Measurements from ENCODE around the gene RMRP.

Gene RMRP

GRCh38 chr9:35657546-35658136 is at the start of gene RMRP:
Gene RMRP (minus strand): TSS chr9:35658019.
- peak within 1 kb of the TSS; percentile 89 for H3K4me3 Mint-ChIP-seq
- H3K27ac Mint-ChIP-seq: peak within 1 kb of the TSS; percentile 99
- DNase-seq (ENCODE audit: low spot score): peak; percentile 97
- H3K9me3 Mint-ChIP-seq: no peaks in the 10 kb centered on the region
- H3K4me1 Mint-ChIP-seq (ENCODE audit: low read depth): peaks cover 57% of the 10 kb centered on the region
- peaks cover 6% of the 10 kb centered on the region for H3K27me3 Mint-ChIP-seq (ENCODE audit: low read depth)
- H3K36me3 Mint-ChIP-seq (ENCODE audit: low read depth): peaks cover 35% of the 10 kb centered on the region

DNA sequence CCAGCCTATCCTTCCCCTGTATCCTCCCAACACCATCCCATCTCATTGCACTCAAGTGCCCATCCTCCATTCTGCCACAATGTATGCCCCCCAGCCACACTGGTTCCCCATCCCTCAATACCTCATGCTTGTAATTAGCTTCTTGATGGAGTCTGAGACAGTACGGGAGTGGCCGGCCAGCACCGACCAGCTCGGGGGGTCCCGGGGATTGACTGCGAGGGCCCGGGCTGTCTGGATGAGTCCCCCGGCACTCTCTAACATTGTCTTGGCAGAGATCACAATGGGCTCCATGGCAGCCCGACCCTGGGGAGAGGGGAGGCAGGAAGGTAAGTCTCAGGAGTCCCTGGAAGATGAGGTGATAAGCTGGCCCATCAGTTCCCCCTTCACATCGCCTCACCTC is 49.1 kb upstream of the RMRP start:
- Mint-ChIP-seq H3K9me3 (no peaks in the 10 kb centered on the region), H3K27ac (no peak overlapping the region), H3K4me1 (ENCODE audit: low read depth) (no peaks in the 10 kb centered on the region), H3K27me3 (ENCODE audit: low read depth) (no peaks in the 10 kb centered on the region), H3K4me3 (no peak overlapping the region), H3K36me3 (ENCODE audit: low read depth) (peaks cover 77% of the 10 kb centered on the region)
- no peak for DNase-seq (ENCODE audit: low spot score)

- H3K9me3 Mint-ChIP-seq: no peaks in the 10 kb centered on the region
- H3K27me3 Mint-ChIP-seq (ENCODE audit: low read depth): no peaks in the 10 kb centered on the region
- H3K36me3 Mint-ChIP-seq (ENCODE audit: low read depth): peaks cover 67% of the 10 kb centered on the region
These were observed 48.1 kb upstream of the RMRP start for GRCh38 chr9:35705836-35706430.

GRCh38 chr9:35705372-35705771 is 47.6 kb upstream of the RMRP start:
- Mint-ChIP-seq H3K9me3 (no peaks in the 10 kb centered on the region), H3K4me3 (no peak overlapping the region), H3K27me3 (ENCODE audit: low read depth) (no peaks in the 10 kb centered on the region), H3K36me3 (ENCODE audit: low read depth) (peaks cover 61% of the 10 kb centered on the region), H3K4me1 (ENCODE audit: low read depth) (no peaks in the 10 kb centered on the region), H3K27ac (no peak overlapping the region)
- no peak for DNase-seq (ENCODE audit: low spot score)

More at GRCh38 chr9:35705836-35706430, 48.1 kb upstream of the RMRP start:
- Mint-ChIP-seq H3K4me3 (no peak overlapping the region), H3K4me1 (ENCODE audit: low read depth) (no peaks in the 10 kb centered on the region), H3K27ac (no peak overlapping the region)
- no peak for DNase-seq (ENCODE audit: low spot score)

- DNase-seq (ENCODE audit: low spot score): no peak
- H3K36me3 Mint-ChIP-seq (ENCODE audit: low read depth): peaks cover 55% of the 10 kb centered on the region
- H3K27me3 Mint-ChIP-seq (ENCODE audit: low read depth): no peaks in the 10 kb centered on the region
- no peak overlapping the region for H3K4me3 Mint-ChIP-seq
- no peak overlapping the region for H3K27ac Mint-ChIP-seq
- H3K9me3 Mint-ChIP-seq: no peaks in the 10 kb centered on the region
- H3K4me1 Mint-ChIP-seq (ENCODE audit: low read depth): no peaks in the 10 kb centered on the region
These were observed 46.3 kb upstream of the RMRP start for GRCh38 chr9:35703906-35704672.

DNA sequence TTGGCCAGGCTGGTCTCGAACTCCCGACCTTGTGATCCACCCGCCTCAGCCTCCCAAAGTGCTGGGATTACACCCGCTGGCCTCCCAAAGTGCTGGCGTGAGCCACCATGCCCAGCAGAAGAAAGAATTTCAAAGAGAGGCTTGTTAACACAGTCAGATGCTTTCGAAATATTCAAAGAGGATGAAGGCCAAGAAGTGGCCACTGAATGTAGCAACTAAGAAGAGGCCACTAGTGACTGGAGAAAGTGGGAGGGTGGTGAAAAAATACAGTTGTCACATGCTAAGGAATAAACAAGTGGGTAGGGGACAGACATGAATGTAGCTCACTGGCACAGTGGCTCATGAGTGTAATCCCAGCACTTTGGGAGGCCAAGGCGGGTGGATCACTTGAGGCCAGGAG is 44.9 kb upstream of the RMRP start:
- Mint-ChIP-seq H3K4me1 (ENCODE audit: low read depth) (no peaks in the 10 kb centered on the region), H3K27me3 (ENCODE audit: low read depth) (no peaks in the 10 kb centered on the region), H3K36me3 (ENCODE audit: low read depth) (peaks cover 45% of the 10 kb centered on the region), H3K27ac (no peak overlapping the region), H3K4me3 (no peak overlapping the region), H3K9me3 (no peaks in the 10 kb centered on the region)
- no peak for DNase-seq (ENCODE audit: low spot score)

- Mint-ChIP-seq H3K27ac (no peak overlapping the region), H3K27me3 (ENCODE audit: low read depth) (no peaks in the 10 kb centered on the region), H3K36me3 (ENCODE audit: low read depth) (peaks cover 48% of the 10 kb centered on the region), H3K9me3 (no peaks in the 10 kb centered on the region), H3K4me3 (no peak overlapping the region), H3K4me1 (ENCODE audit: low read depth) (no peaks in the 10 kb centered on the region)
- DNase-seq (ENCODE audit: low spot score): no peak
These were observed 43.1 kb upstream of the RMRP start for GRCh38 chr9:35700942-35701341.

DNA sequence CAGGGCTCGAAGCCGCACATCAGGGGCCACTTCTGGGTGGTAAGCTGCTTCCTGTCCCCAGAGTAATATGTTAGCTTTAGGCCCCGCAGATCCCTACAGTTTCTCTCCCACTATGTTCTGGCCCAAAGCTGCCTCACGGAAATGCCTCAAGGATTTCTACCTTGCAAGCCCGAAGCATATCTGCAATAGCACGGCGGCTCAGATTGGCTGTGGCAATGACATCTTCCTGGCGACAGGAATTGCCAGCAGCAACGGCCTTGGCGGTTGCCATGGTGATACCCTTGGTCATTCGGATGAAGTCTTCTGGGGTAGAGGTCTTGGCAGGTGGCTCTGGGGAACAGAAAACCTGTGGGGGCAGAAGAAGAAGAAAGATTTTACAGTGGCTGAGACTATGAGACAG is 42.2 kb upstream of the RMRP start:
- H3K27ac Mint-ChIP-seq: no peak overlapping the region
- peaks cover 43% of the 10 kb centered on the region for H3K36me3 Mint-ChIP-seq (ENCODE audit: low read depth)
- H3K4me1 Mint-ChIP-seq (ENCODE audit: low read depth): no peaks in the 10 kb centered on the region
- H3K4me3 Mint-ChIP-seq: no peak overlapping the region
- no peaks in the 10 kb centered on the region for H3K9me3 Mint-ChIP-seq
- no peaks in the 10 kb centered on the region for H3K27me3 Mint-ChIP-seq (ENCODE audit: low read depth)
- no peak for DNase-seq (ENCODE audit: low spot score)

DNA sequence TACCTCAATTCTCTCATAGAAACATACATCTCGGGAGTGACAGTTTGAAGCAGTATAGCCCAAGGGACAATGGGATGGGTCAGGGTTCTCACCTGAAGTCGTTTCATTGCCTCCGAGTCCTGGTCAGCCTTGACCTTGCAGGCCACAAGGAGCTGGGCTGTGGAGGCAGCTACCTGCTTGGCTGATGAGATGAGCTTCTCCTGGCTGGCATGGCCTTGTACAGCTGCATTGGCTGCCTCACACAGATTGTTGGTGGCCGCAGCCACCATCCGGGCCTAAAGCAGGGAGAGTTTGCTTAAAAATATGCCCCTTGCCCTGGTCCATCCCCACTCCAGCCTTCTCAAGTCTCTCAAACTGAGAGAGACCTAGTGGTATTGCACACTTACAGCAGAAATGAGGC is 40.4 kb upstream of the RMRP start:
- H3K4me3 Mint-ChIP-seq: no peak overlapping the region
- peaks cover 27% of the 10 kb centered on the region for H3K36me3 Mint-ChIP-seq (ENCODE audit: low read depth)
- no peaks in the 10 kb centered on the region for H3K4me1 Mint-ChIP-seq (ENCODE audit: low read depth)
- H3K27me3 Mint-ChIP-seq (ENCODE audit: low read depth): no peaks in the 10 kb centered on the region
- H3K27ac Mint-ChIP-seq: no peak overlapping the region
- H3K9me3 Mint-ChIP-seq: no peaks in the 10 kb centered on the region
- DNase-seq (ENCODE audit: low spot score): no peak

DNA sequence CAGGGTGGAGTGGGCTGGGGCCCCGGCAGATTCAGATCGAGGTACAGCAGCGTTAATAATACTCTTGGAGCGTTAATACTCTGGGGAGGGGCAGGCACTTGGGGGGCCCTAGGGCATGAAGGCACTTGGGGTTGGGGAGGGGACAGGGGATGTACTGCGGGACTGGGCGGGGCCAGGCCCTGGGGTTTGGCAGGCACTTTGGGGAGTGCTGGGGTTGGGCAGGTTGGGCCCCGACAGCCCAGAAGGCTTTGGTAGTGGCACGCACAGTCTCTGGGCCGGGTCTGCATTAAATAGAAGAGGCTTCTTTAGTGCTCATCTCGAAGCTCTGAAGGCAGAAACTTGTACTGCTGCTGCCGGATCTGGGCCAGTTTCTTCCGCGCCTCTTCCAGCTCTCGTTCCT is 39.7 kb upstream of the RMRP start:
- Mint-ChIP-seq H3K4me3 (no peak overlapping the region), H3K36me3 (ENCODE audit: low read depth) (peaks cover 20% of the 10 kb centered on the region), H3K27me3 (ENCODE audit: low read depth) (no peaks in the 10 kb centered on the region), H3K4me1 (ENCODE audit: low read depth) (no peaks in the 10 kb centered on the region), H3K9me3 (no peaks in the 10 kb centered on the region), H3K27ac (no peak overlapping the region)
- DNase-seq (ENCODE audit: low spot score): no peak

- Mint-ChIP-seq H3K9me3 (no peaks in the 10 kb centered on the region), H3K27me3 (ENCODE audit: low read depth) (no peaks in the 10 kb centered on the region), H3K27ac (no peak overlapping the region), H3K4me3 (no peak overlapping the region), H3K36me3 (ENCODE audit: low read depth) (peaks cover 20% of the 10 kb centered on the region), H3K4me1 (ENCODE audit: low read depth) (no peaks in the 10 kb centered on the region)
- peak; percentile 44 for DNase-seq (ENCODE audit: low spot score)
These were observed 38.8 kb upstream of the RMRP start for GRCh38 chr9:35696520-35697215.

- peaks cover 4% of the 10 kb centered on the region for H3K4me1 Mint-ChIP-seq (ENCODE audit: low read depth)
- H3K9me3 Mint-ChIP-seq: no peaks in the 10 kb centered on the region
- DNase-seq (ENCODE audit: low spot score): no peak
- H3K27me3 Mint-ChIP-seq (ENCODE audit: low read depth): no peaks in the 10 kb centered on the region
- no peak overlapping the region for H3K4me3 Mint-ChIP-seq
- no peak overlapping the region for H3K27ac Mint-ChIP-seq
- H3K36me3 Mint-ChIP-seq (ENCODE audit: low read depth): peaks cover 20% of the 10 kb centered on the region
These were observed 38.2 kb upstream of the RMRP start for GRCh38 chr9:35695943-35696401.

DNA sequence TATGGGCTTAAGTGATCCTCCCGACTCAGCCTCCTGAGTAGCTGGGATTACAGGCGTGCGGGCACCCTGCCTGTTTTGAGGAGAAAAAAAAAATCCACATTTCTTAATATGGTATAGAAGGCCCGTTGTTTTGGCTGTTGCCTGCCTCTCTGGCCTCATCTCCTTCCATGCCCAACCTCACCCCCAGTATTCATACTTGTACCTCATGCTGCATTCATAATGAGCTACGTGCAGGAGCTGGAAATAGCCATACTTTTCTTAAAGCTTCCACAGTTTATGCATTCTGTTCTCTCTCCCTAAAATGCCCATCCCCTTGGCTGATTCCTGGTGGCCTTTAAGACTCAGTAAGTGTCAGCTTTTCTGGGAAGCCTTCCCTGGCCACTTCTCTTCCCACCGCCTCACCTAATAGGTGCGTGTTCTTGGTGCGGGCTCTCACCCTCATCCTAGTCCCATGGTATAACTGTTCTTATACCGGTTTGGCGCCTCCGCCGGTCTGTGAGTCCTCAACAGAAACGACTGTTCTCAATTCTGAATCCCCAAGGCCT is 34.0 kb upstream of the RMRP start:
- peaks cover 13% of the 10 kb centered on the region for H3K4me1 Mint-ChIP-seq (ENCODE audit: low read depth)
- no peaks in the 10 kb centered on the region for H3K9me3 Mint-ChIP-seq
- DNase-seq (ENCODE audit: low spot score): no peak
- H3K36me3 Mint-ChIP-seq (ENCODE audit: low read depth): peaks cover 8% of the 10 kb centered on the region
- H3K4me3 Mint-ChIP-seq: peak overlapping the region; percentile 84
- no peak overlapping the region for H3K27ac Mint-ChIP-seq
- no peaks in the 10 kb centered on the region for H3K27me3 Mint-ChIP-seq (ENCODE audit: low read depth)

DNA sequence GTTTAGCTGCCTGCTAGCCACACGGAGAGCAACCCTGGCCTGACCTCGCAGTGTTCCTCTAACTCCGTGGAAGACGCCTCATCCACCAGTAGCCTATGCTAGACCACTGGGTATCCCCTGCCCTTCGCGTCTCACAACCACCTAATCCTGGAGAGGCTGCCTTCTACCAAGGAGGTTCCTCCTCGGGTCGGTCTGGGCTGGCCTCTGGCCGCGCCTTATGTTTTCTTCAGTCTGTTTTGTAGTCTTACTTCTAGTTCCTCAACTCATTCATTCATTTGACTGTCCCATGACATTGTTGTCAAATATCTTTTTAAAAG is 33.5 kb upstream of the RMRP start:
- Mint-ChIP-seq H3K27me3 (ENCODE audit: low read depth) (no peaks in the 10 kb centered on the region), H3K4me1 (ENCODE audit: low read depth) (peaks cover 13% of the 10 kb centered on the region), H3K27ac (peak overlapping the region; percentile 26), H3K36me3 (ENCODE audit: low read depth) (peaks cover 2% of the 10 kb centered on the region), H3K9me3 (no peaks in the 10 kb centered on the region), H3K4me3 (peak overlapping the region; percentile 84)
- DNase-seq (ENCODE audit: low spot score): no peak

Measured in T-helper 2 cell treated with Interferon-gamma antibody and Interleukin-4, amounts not matched to agents 5 μg/mL and 100 μg/mL, for 36 hours (primary cell).